Measurements from ENCODE around the gene MOB3A. TPM values are rescaled to one million over a fixed set of nuclear protein-coding genes. Genes with fewer than 3 reads are reported as not detected.

Gene MOB3A
- total and polyA plus RNA-seq, 2 donors (not counting 1 experiment from before 2014, with no cell fraction given), result 17.2 to 34.8 TPM

GRCh38 chr19:2072757-2073551, 23.2 kb downstream of the MOB3A start:
- no peaks in the 10 kb centered on the region for H3K9me3 ChIP-seq (ENCODE audit: control insufficient read depth, insufficient read depth, low read depth, low read length)
- no peak overlapping the region for H3K9ac ChIP-seq (ENCODE audit: insufficient read depth, low read length)
- no peak for DNase-seq (ENCODE audit: low read depth in 2 of 2)
- H3K27ac ChIP-seq (ENCODE audit: insufficient read depth, low read length), result no peak overlapping the region
- TF ChIP-seq EZH2 (IDR thresholded peaks at IDR 0.05; ENCODE audit: low read length, missing control alignments) (no peak), CTCF (conservative IDR thresholded peaks at IDR 0.05 in 1 of 2, IDR thresholded peaks at IDR 0.05 in 1 of 2; ENCODE audit: low read depth in 1 of 2, low read length in 2 of 2) (no peak)
- H3K4me3 ChIP-seq (replicated peaks in 1 of 4; ENCODE audit: control extremely low read depth in 1 of 4, insufficient read depth in 1 of 4, low read depth in 3 of 4, low read length in 4 of 4), result no peak overlapping the region
- no peak overlapping the region for H2AFZ ChIP-seq (ENCODE audit: low read length)
- H3K4me1 ChIP-seq (ENCODE audit: control insufficient read depth, extremely low read depth, insufficient read depth, low read length), result peaks cover 2% of the 10 kb centered on the region
- no peaks in the 10 kb centered on the region for H3K27me3 ChIP-seq (ENCODE audit: control insufficient read depth, insufficient read depth, low read length)
- H3K36me3 ChIP-seq (ENCODE audit: control insufficient read depth, insufficient read depth, low read length), result peaks cover 21% of the 10 kb centered on the region
- H3K79me2 ChIP-seq (ENCODE audit: control insufficient read depth, insufficient read depth, low read length), result no peaks in the 10 kb centered on the region
- no peaks in the 10 kb centered on the region for H4K20me1 ChIP-seq (ENCODE audit: control insufficient read depth, extremely low read depth, insufficient read depth, low read length)
- H3K4me2 ChIP-seq (ENCODE audit: extremely low read depth, insufficient read depth, low read length), result no peak overlapping the region

GRCh38 chr19:2070986-2071673, 25.0 kb downstream of the MOB3A start:
- TF ChIP-seq EZH2 (IDR thresholded peaks at IDR 0.05; ENCODE audit: low read length, missing control alignments) (no peak), CTCF (conservative IDR thresholded peaks at IDR 0.05 in 1 of 2, IDR thresholded peaks at IDR 0.05 in 1 of 2; ENCODE audit: low read depth in 1 of 2, low read length in 2 of 2) (no peak)
- Histone ChIP-seq H4K20me1 (ENCODE audit: control insufficient read depth, extremely low read depth, insufficient read depth, low read length) (no peaks in the 10 kb centered on the region), H3K36me3 (ENCODE audit: control insufficient read depth, insufficient read depth, low read length) (peaks cover 11% of the 10 kb centered on the region), H3K27me3 (ENCODE audit: control insufficient read depth, insufficient read depth, low read length) (no peaks in the 10 kb centered on the region), H3K4me3 (replicated peaks in 1 of 4; ENCODE audit: control extremely low read depth in 1 of 4, insufficient read depth in 1 of 4, low read depth in 3 of 4, low read length in 4 of 4) (no peak overlapping the region), H3K4me2 (ENCODE audit: extremely low read depth, insufficient read depth, low read length) (no peak overlapping the region), H3K9me3 (ENCODE audit: control insufficient read depth, insufficient read depth, low read depth, low read length) (no peaks in the 10 kb centered on the region), H3K9ac (ENCODE audit: insufficient read depth, low read length) (no peak overlapping the region), H3K4me1 (ENCODE audit: control insufficient read depth, extremely low read depth, insufficient read depth, low read length) (peaks cover 2% of the 10 kb centered on the region), H2AFZ (ENCODE audit: low read length) (no peak overlapping the region), H3K79me2 (ENCODE audit: control insufficient read depth, insufficient read depth, low read length) (no peaks in the 10 kb centered on the region), H3K27ac (ENCODE audit: insufficient read depth, low read length) (no peak overlapping the region)
- no peak for DNase-seq (ENCODE audit: low read depth in 2 of 2)

- H3K9me3 ChIP-seq (ENCODE audit: control insufficient read depth, insufficient read depth, low read depth, low read length), result no peaks in the 10 kb centered on the region
- peaks cover 2% of the 10 kb centered on the region for H3K4me1 ChIP-seq (ENCODE audit: control insufficient read depth, extremely low read depth, insufficient read depth, low read length)
- H3K36me3 ChIP-seq (ENCODE audit: control insufficient read depth, insufficient read depth, low read length), result peaks cover 9% of the 10 kb centered on the region
- no peaks in the 10 kb centered on the region for H3K79me2 ChIP-seq (ENCODE audit: control insufficient read depth, insufficient read depth, low read length)
- DNase-seq (ENCODE audit: low read depth in 2 of 2), result no peak
- no peak overlapping the region for H3K4me3 ChIP-seq (replicated peaks in 1 of 4; ENCODE audit: control extremely low read depth in 1 of 4, insufficient read depth in 1 of 4, low read depth in 3 of 4, low read length in 4 of 4)
- H4K20me1 ChIP-seq (ENCODE audit: control insufficient read depth, extremely low read depth, insufficient read depth, low read length), result no peaks in the 10 kb centered on the region
- TF ChIP-seq CTCF (conservative IDR thresholded peaks at IDR 0.05 in 1 of 2, IDR thresholded peaks at IDR 0.05 in 1 of 2; ENCODE audit: low read depth in 1 of 2, low read length in 2 of 2) (no peak), EZH2 (IDR thresholded peaks at IDR 0.05; ENCODE audit: low read length, missing control alignments) (no peak)
- no peaks in the 10 kb centered on the region for H3K27me3 ChIP-seq (ENCODE audit: control insufficient read depth, insufficient read depth, low read length)
- H3K27ac ChIP-seq (ENCODE audit: insufficient read depth, low read length), result no peak overlapping the region
- H3K9ac ChIP-seq (ENCODE audit: insufficient read depth, low read length), result no peak overlapping the region
- no peak overlapping the region for H2AFZ ChIP-seq (ENCODE audit: low read length)
- no peak overlapping the region for H3K4me2 ChIP-seq (ENCODE audit: extremely low read depth, insufficient read depth, low read length)
These were observed 25.7 kb downstream of the MOB3A start for GRCh38 chr19:2070436-2070827.
